ENCODE measurements around the gene PER3. TPM values are rescaled to one million over a fixed set of nuclear protein-coding genes. Genes with fewer than 3 reads are reported as not detected.

PER3 gene
- total and polyA plus RNA-seq, 9 of the 15 experiments (the other 6 are each of a cell fraction or from before 2014, with no cell fraction given): 11.9 to 22.5 (median 14.6) TPM

- TF ChIP-seq VEZF1 (CRISPR knock-in tag; IDR thresholded peaks at IDR 0.05) (peak; percentile 95), USF1 (CRISPR knock-in tag; IDR thresholded peaks at IDR 0.05) (peak; percentile 78), PHF8 (IDR thresholded peaks at IDR 0.05; ENCODE audit: borderline replicate concordance, low read length) (peak; percentile 35; the same call in 1 of the 2 replicates), CEBPB (tag; IDR thresholded peaks at IDR 0.05) (peak; percentile 44; the same call in 1 of the 2 replicates), GTF2A2 (tag; IDR thresholded peaks at IDR 0.05) (peak; percentile 38; the same call in 1 of the 2 replicates), RFX5 (IDR thresholded peaks at IDR 0.05; ENCODE audit: low read depth, low read length) (peak; percentile 65; the same call in 1 of the 2 replicates), CLOCK (CRISPR knock-in tag; IDR thresholded peaks at IDR 0.05; ENCODE audit: borderline replicate concordance) (peak; percentile 97), E2F6 (IDR thresholded peaks at IDR 0.05; ENCODE audit: borderline replicate concordance in 1 of 2, extremely low read depth in 1 of 2, insufficient read depth in 1 of 2, insufficient read length in 1 of 2, low read depth in 1 of 2, low read length in 1 of 2, poor library complexity in 1 of 2, severe bottlenecking in 1 of 2) (peak; percentile 97 to 98), POLR2G (IDR thresholded peaks at IDR 0.05; ENCODE audit: low read depth, low read length) (peak; percentile 64), ZNF592 (IDR thresholded peaks at IDR 0.05) (peak; percentile 89), SMAD1 (IDR thresholded peaks at IDR 0.05; ENCODE audit: low read depth, low read length, partially characterized antibody) (peak; percentile 99), TBL1XR1 (IDR thresholded peaks at IDR 0.05; ENCODE audit: low read length in 2 of 2) (peak in 1 of 2 experiments; percentile 19; a peak in 1 of 4 replicates), ZBTB34 (CRISPR knock-in tag; IDR thresholded peaks at IDR 0.05) (no peak)
These were observed at the start of gene PER3 (continued) for GRCh38 chr1:7783826-7784491.

Data from K562 (cell line).